A549 (cell line): Measurements from ENCODE around the gene CHRDL1. TPM values are rescaled to one million over a fixed set of nuclear protein-coding genes. Genes with fewer than 3 reads are reported as not detected.

Experiments used
- ATAC-seq, 2 experiments: fragments of 200-7000 bp in 1 of 2; fragments of >200 bp in 1 of 2; cut with Nextera tagmentation in 1 of 2; cut with Tn5 transposase in 1 of 2; 3 replicates each; pipeline versions ENCODE4 v1.8.0 to v1.9.1; 2018 to 2020; ENCODE audit warnings: mild to moderate bottlenecking in 1 of 2, moderate library complexity in 1 of 2
- CTCF ChIA-PET: fragments of 300-600 bp; sonication (Branson Sonifier 250); formaldehyde crosslinking; extraction: SDS; loops from one replicate; lab custom pipeline; 2021; ENCODE audit warnings: antibody characterized with exemption, inconsistent platforms; lab: Yijun Ruan, JAX
- POLR2A ChIA-PET: fragments of 350-600 bp; formaldehyde crosslinking; extraction: SDS; loops from one replicate; lab custom pipeline; 2021; ENCODE audit warnings: antibody characterized with exemption, inconsistent platforms; lab: Yijun Ruan, JAX
- DNase-seq, 2 experiments: peaks; one replicate each; pipeline versions ENCODE4 v3.0.0 to v3.0.0-alpha.2; 2011 to 2016; ENCODE audit warnings: low read depth in 1 of 2, low spot score in 1 of 2
- FAIRE-seq: peaks from 2 replicates; lab custom pipeline; 2011; peaks lifted over from hg19 to GRCh38; lab: Jason Lieb, UNC
- H3K27ac ChIP-seq, 2 experiments: fragments of >200 bp; sonication (Bioruptor Twin); formaldehyde crosslinking; 3 replicates each; pipeline ENCODE4 v1.5.1; 2016 to 2017
- H3K4me1 ChIP-seq: fragments of >200 bp; sonication (Bioruptor Twin); formaldehyde crosslinking; 3 replicates; pipeline ENCODE4 v1.6.1; 2016
- H3K4me2 ChIP-seq: fragments of >200 bp; sonication (Bioruptor Twin); formaldehyde crosslinking; 3 replicates; pipeline ENCODE4 v1.6.1; 2016
- H3K4me3 ChIP-seq: fragments of >200 bp; sonication (Bioruptor Twin); formaldehyde crosslinking; 3 replicates; pipeline ENCODE4 v1.5.1; 2016
- H3K9me3 ChIP-seq: fragments of >200 bp; sonication (Bioruptor Twin); formaldehyde crosslinking; 3 replicates; pipeline ENCODE4 v1.6.1; 2016
- CBX2 ChIP-seq: fragments of 200-600 bp; sonication (generic); IDR thresholded peaks from 2 replicates; pipeline ENCODE4 v1.6.1; 2016; ENCODE audit warnings: low read depth, mild to moderate bottlenecking, borderline replicate concordance
- CEBPB ChIP-seq, 2 experiments: fragments of >200 bp in 1 of 2; sonication (Bioruptor Twin) in 1 of 2; formaldehyde crosslinking in 1 of 2; IDR thresholded peaks; 2 replicates each; pipeline ENCODE4 v1.6.1; 2012 to 2016
- CHD4 ChIP-seq: fragments of 200-600 bp; sonication (generic); IDR thresholded peaks from 2 replicates; pipeline ENCODE4 v1.6.1; 2016; ENCODE audit warnings: antibody characterized with exemption, mild to moderate bottlenecking, borderline replicate concordance
- EHF ChIP-seq: fragments of 250-450 bp; sonication (Bioruptor Pico); IDR thresholded peaks from 2 replicates; pipeline ENCODE4 v1.5.0; 2020; ENCODE audit warnings: mild to moderate bottlenecking
- EP300 ChIP-seq, 2 experiments: fragments of >200 bp; sonication (Bioruptor Twin); formaldehyde crosslinking; IDR thresholded peaks; 2 replicates in 1 of 2; 3 replicates in 1 of 2; pipeline ENCODE4 v1.6.1; 2016 to 2017
- FOSB ChIP-seq: fragments of 250-450 bp; sonication (Bioruptor Pico); IDR thresholded peaks from 2 replicates; pipeline ENCODE4 v1.5.0; 2020; ENCODE audit warnings: mild to moderate bottlenecking, moderate library complexity
- GATA3 ChIP-seq: IDR thresholded peaks from 2 replicates; pipeline ENCODE4 v1.6.1; 2012; ENCODE audit warnings: borderline replicate concordance
- HDAC2 ChIP-seq: fragments of 200-600 bp; sonication (generic); IDR thresholded peaks from 2 replicates; pipeline ENCODE4 v1.6.1; 2016
- HOXB5 ChIP-seq: fragments of 250-450 bp; sonication (Bioruptor Pico); IDR thresholded peaks from 2 replicates; pipeline ENCODE4 v1.5.0; 2020; ENCODE audit warnings: mild to moderate bottlenecking, moderate library complexity
- JUNB ChIP-seq: fragments of >200 bp; sonication (Bioruptor Twin); formaldehyde crosslinking; IDR thresholded peaks from 2 replicates; pipeline ENCODE4 v1.6.1; 2016
- KDM5A ChIP-seq: fragments of 200-600 bp; sonication (generic); IDR thresholded peaks from 2 replicates; pipeline ENCODE4 v1.6.1; 2016; ENCODE audit warnings: antibody characterized with exemption, mild to moderate bottlenecking
- MAFK ChIP-seq: fragments of 450-650 bp; IDR thresholded peaks from 2 replicates; pipeline ENCODE4 v1.6.1; 2014; ENCODE audit not compliant: partially characterized antibody
- MAZ ChIP-seq: fragments of 150-350 bp; IDR thresholded peaks from 2 replicates; pipeline ENCODE4 v1.6.1; 2014; ENCODE audit warnings: antibody characterized with exemption, low read depth, low read length, borderline replicate concordance
- NPAS2 ChIP-seq: fragments of 250-450 bp; sonication (Bioruptor Pico); IDR thresholded peaks from 2 replicates; pipeline ENCODE4 v1.8.0; 2022; ENCODE audit warnings: mild to moderate bottlenecking, moderate library complexity, borderline replicate concordance
- NR3C1 ChIP-seq: fragments of >200 bp; sonication (Bioruptor Twin); formaldehyde crosslinking; IDR thresholded peaks from 3 replicates; pipeline ENCODE4 v1.6.1; 2017
- POLR2AphosphoS2 ChIP-seq: conservative IDR thresholded peaks from 2 replicates; pipeline ENCODE4 v1.6.1; 2012; ENCODE audit warnings: low read length, improper control_type of control experiment, inconsistent platforms
- RCOR1 ChIP-seq: fragments of 150-350 bp; IDR thresholded peaks from 2 replicates; pipeline ENCODE4 v1.6.1; 2014; ENCODE audit warnings: antibody characterized with exemption, low read length, low read depth
- RFX5 ChIP-seq: fragments of 450-650 bp; IDR thresholded peaks from 2 replicates; pipeline ENCODE4 v1.7.1; 2014; ENCODE audit warnings: antibody characterized with exemption, mild to moderate bottlenecking, moderate library complexity
- ZC3H11A ChIP-seq: fragments of 450-650 bp; IDR thresholded peaks from 2 replicates; pipeline ENCODE4 v1.6.1; 2014; ENCODE audit warnings: antibody characterized with exemption, mild to moderate bottlenecking
- WGBS: methylation state at CpG from one replicate; pipeline ENCODE4 v1.1.6; 2017; ENCODE audit errors: missing lambda C conversion rate; 5-methylcytosine and 5-hydroxymethylcytosine counted together
- polyA plus RNA-seq, 4 experiments: library from polyadenylated mRNA; depleted of rRNA in 3 of 4; stranded (reverse); fragments of >200 nt; fragmentation: RNase III in 1 of 4; extraction: RNeasy Plus Mini Kit Qiagen cat#74134 plus additional on column Dnase treatment in 1 of 4; gene quantifications; 2 replicates in 3 of 4; 3 replicates in 1 of 4; pipeline ENCODE4 v1.2.3, GENCODE V29; 2011 to 2017
- TF ChIP-seq, protein P1 (sequence below): fragments of 250-450 bp; sonication (Bioruptor Pico); IDR thresholded peaks from 2 replicates; pipeline ENCODE4 v1.5.0; 2020; ENCODE audit warnings: low read depth, mild to moderate bottlenecking, moderate library complexity
- TF ChIP-seq, protein P2 (sequence below): fragments of 250-450 bp; sonication (Bioruptor Pico); IDR thresholded peaks from 2 replicates; pipeline ENCODE4 v1.5.0; 2021; ENCODE audit warnings: mild to moderate bottlenecking, moderate library complexity, borderline replicate concordance
- TF ChIP-seq, protein P3 (sequence below): IDR thresholded peaks from 2 replicates; pipeline ENCODE4 v1.6.1; 2012; ENCODE audit warnings: low read depth, borderline replicate concordance
- TF ChIP-seq, protein P4 (sequence below): fragments of 200-600 bp; sonication (generic); IDR thresholded peaks from 2 replicates; pipeline ENCODE4 v1.6.1; 2016; ENCODE audit warnings: antibody characterized with exemption, mild to moderate bottlenecking, moderate library complexity
- TF ChIP-seq, protein P5 (sequence below): fragments of 150-350 bp; IDR thresholded peaks from 2 replicates; pipeline ENCODE4 v1.6.1; 2014; ENCODE audit warnings: low read depth, mild to moderate bottlenecking, low read length
- TF ChIP-seq, protein P6 (sequence below): IDR thresholded peaks from 2 replicates; pipeline ENCODE4 v1.6.1; 2012
- TF ChIP-seq, protein P7 (sequence below): fragments of >200 bp; sonication (Bioruptor Twin); formaldehyde crosslinking; IDR thresholded peaks from 3 replicates; pipeline ENCODE4 v1.6.1; 2016

CHRDL1 gene
- polyA plus RNA-seq, 2 of the 4 experiments (the other 2 are of a cell fraction), result not detected

DNA sequence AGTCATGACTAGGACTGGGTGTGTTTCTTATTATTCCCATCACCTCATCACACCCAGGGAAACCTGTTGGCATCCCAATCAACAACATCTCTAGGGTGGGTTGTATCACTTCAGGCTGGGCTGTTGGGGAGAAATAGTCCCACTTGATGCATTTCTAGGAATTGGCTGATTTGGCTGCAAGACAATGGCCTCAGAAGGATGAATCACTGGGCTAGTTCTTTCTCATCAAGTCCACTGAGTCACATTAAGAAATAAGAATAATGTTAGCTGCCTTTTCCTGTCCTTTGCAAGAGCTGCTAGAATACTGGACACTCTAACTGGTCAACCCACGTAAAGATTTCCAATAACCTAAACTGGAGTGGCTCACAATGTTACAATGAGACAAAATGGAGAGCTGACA is 104.2 kb downstream of the CHRDL1 start:
- no peak for FAIRE-seq
- ATAC-seq, result no peak
- H3K9me3 ChIP-seq, result no peaks in the 10 kb centered on the region
- 7% methylated on average over 1 of the region's 1 CpG for WGBS
- CTCF ChIA-PET, result no interaction called here
- DNase-seq, result no peak
- no peak overlapping the region for H3K27ac ChIP-seq
- H3K4me3 ChIP-seq, result no peak overlapping the region
- H3K4me2 ChIP-seq, result no peak overlapping the region
- POLR2A ChIA-PET, result no interaction called here
- TF ChIP-seq CHD4, result no peak
- no peak for TF ChIP-seq POLR2AphosphoS2
- no peak for TF ChIP-seq NR3C1
- TF ChIP-seq HDAC2, result no peak
- no peak for TF ChIP-seq EHF (CRISPR knock-in tag)
- TF ChIP-seq ZC3H11A, result no peak
- TF ChIP-seq EP300 (IDR thresholded peaks at IDR 0.05), result no peak
- no peak for TF ChIP-seq RFX5
- TF ChIP-seq, protein P1, sequence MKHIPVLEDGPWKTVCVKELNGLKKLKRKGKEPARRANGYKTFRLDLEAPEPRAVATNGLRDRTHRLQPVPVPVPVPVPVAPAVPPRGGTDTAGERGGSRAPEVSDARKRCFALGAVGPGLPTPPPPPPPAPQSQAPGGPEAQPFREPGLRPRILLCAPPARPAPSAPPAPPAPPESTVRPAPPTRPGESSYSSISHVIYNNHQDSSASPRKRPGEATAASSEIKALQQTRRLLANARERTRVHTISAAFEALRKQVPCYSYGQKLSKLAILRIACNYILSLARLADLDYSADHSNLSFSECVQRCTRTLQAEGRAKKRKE, result no peak
- TF ChIP-seq JUNB, result no peak
- TF ChIP-seq CBX2, result no peak
- TF ChIP-seq, protein P2, sequence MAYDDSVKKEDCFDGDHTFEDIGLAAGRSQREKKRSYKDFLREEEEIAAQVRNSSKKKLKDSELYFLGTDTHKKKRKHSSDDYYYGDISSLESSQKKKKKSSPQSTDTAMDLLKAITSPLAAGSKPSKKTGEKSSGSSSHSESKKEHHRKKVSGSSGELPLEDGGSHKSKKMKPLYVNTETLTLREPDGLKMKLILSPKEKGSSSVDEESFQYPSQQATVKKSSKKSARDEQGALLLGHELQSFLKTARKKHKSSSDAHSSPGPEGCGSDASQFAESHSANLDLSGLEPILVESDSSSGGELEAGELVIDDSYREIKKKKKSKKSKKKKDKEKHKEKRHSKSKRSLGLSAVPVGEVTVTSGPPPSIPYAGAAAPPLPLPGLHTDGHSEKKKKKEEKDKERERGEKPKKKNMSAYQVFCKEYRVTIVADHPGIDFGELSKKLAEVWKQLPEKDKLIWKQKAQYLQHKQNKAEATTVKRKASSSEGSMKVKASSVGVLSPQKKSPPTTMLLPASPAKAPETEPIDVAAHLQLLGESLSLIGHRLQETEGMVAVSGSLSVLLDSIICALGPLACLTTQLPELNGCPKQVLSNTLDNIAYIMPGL (CRISPR knock-in tag), result no peak
- TF ChIP-seq, protein P3, sequence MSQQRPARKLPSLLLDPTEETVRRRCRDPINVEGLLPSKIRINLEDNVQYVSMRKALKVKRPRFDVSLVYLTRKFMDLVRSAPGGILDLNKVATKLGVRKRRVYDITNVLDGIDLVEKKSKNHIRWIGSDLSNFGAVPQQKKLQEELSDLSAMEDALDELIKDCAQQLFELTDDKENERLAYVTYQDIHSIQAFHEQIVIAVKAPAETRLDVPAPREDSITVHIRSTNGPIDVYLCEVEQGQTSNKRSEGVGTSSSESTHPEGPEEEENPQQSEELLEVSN, result no peak
- no peak for TF ChIP-seq MAFK
- TF ChIP-seq FOSB (CRISPR knock-in tag), result no peak
- H3K4me1 ChIP-seq, result no peaks in the 10 kb centered on the region

DNA sequence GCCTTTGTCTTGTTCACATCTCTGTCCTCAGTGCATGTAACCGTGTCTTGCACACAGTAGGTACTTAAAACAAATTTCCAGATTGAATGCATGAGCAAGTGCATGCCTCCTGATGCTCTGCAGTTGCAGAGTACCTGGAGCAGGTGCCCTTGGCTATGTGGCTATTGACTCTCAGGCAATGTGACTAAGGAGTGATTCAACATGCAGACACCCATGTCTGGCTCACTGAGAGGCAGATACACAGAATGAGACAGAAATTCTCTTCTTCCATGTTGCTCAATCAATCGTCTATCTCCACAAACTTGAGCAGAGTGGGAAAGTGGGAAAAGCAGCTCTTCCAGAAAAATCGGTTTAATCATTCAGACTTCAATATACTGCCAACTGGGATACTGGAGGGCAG is 111.0 kb downstream of the CHRDL1 start:
- WGBS, result 5% methylated on average over 3 of the region's 3 CpGs
- no peak overlapping the region for H3K27ac ChIP-seq
- H3K4me1 ChIP-seq, result no peaks in the 10 kb centered on the region
- no peak overlapping the region for H3K4me3 ChIP-seq
- DNase-seq (no peak), FAIRE-seq (no peak), ATAC-seq (no peak)
- no peak overlapping the region for H3K4me2 ChIP-seq
- ChIA-PET POLR2A (no interaction called here), CTCF (no interaction called here)
- H3K9me3 ChIP-seq, result no peaks in the 10 kb centered on the region
- no peak for TF ChIP-seq RCOR1
- TF ChIP-seq, protein P4, sequence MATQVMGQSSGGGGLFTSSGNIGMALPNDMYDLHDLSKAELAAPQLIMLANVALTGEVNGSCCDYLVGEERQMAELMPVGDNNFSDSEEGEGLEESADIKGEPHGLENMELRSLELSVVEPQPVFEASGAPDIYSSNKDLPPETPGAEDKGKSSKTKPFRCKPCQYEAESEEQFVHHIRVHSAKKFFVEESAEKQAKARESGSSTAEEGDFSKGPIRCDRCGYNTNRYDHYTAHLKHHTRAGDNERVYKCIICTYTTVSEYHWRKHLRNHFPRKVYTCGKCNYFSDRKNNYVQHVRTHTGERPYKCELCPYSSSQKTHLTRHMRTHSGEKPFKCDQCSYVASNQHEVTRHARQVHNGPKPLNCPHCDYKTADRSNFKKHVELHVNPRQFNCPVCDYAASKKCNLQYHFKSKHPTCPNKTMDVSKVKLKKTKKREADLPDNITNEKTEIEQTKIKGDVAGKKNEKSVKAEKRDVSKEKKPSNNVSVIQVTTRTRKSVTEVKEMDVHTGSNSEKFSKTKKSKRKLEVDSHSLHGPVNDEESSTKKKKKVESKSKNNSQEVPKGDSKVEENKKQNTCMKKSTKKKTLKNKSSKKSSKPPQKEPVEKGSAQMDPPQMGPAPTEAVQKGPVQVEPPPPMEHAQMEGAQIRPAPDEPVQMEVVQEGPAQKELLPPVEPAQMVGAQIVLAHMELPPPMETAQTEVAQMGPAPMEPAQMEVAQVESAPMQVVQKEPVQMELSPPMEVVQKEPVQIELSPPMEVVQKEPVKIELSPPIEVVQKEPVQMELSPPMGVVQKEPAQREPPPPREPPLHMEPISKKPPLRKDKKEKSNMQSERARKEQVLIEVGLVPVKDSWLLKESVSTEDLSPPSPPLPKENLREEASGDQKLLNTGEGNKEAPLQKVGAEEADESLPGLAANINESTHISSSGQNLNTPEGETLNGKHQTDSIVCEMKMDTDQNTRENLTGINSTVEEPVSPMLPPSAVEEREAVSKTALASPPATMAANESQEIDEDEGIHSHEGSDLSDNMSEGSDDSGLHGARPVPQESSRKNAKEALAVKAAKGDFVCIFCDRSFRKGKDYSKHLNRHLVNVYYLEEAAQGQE, result no peak
- no peak for TF ChIP-seq NPAS2 (CRISPR knock-in tag)
- TF ChIP-seq, protein P3, result no peak
- TF ChIP-seq EHF (CRISPR knock-in tag), result no peak
- TF ChIP-seq GATA3, result no peak
- no peak for TF ChIP-seq CEBPB (IDR thresholded peaks at IDR 0.05)
- no peak for TF ChIP-seq KDM5A
- TF ChIP-seq, protein P5, sequence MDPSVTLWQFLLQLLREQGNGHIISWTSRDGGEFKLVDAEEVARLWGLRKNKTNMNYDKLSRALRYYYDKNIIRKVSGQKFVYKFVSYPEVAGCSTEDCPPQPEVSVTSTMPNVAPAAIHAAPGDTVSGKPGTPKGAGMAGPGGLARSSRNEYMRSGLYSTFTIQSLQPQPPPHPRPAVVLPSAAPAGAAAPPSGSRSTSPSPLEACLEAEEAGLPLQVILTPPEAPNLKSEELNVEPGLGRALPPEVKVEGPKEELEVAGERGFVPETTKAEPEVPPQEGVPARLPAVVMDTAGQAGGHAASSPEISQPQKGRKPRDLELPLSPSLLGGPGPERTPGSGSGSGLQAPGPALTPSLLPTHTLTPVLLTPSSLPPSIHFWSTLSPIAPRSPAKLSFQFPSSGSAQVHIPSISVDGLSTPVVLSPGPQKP, result no peak
- no peak for TF ChIP-seq POLR2AphosphoS2
- no peak for TF ChIP-seq MAZ
- no peak for TF ChIP-seq HOXB5 (CRISPR knock-in tag)
- TF ChIP-seq, protein P6, sequence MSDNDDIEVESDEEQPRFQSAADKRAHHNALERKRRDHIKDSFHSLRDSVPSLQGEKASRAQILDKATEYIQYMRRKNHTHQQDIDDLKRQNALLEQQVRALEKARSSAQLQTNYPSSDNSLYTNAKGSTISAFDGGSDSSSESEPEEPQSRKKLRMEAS, result no peak
- TF ChIP-seq, protein P7, sequence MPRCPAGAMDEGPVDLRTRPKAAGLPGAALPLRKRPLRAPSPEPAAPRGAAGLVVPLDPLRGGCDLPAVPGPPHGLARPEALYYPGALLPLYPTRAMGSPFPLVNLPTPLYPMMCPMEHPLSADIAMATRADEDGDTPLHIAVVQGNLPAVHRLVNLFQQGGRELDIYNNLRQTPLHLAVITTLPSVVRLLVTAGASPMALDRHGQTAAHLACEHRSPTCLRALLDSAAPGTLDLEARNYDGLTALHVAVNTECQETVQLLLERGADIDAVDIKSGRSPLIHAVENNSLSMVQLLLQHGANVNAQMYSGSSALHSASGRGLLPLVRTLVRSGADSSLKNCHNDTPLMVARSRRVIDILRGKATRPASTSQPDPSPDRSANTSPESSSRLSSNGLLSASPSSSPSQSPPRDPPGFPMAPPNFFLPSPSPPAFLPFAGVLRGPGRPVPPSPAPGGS, result no peak
- no peak for TF ChIP-seq CBX2
